NCI-H460 (cell line): ENCODE measurements around the gene STAT3. TPM values are rescaled to one million over a fixed set of nuclear protein-coding genes. Genes with fewer than 3 reads are reported as not detected.

ENCODE experiments used
- DNase-seq: peaks from one replicate; pipeline ENCODE4 v3.0.0-alpha.2; 2016; ENCODE audit warnings: low read depth; ENCODE audit errors: extremely low read depth
- total RNA-seq: library from RNA; depleted of rRNA; stranded (reverse); fragments of >200 nt; shearing (Covaris generic); gene quantifications from 2 replicates; pipeline ENCODE4 v1.2.3, GENCODE V29; 2014

The STAT3 gene
- total RNA-seq, 1 experiment from 2014 or later = 34.6 TPM

GRCh38 chr17:42358434-42358833 lies 29.8 kb downstream of the STAT3 start:
- DNase-seq = no peak

GRCh38 chr17:42354956-42355843 lies 33.0 kb downstream of the STAT3 start:
- DNase-seq = no peak

GRCh38 chr17:42348104-42348503 lies 40.1 kb downstream of the STAT3 start:
- no peak for DNase-seq

- DNase-seq = no peak
These were observed 40.6 kb downstream of the STAT3 start for GRCh38 chr17:42347606-42348005.

- DNase-seq = no peak
These were observed 41.0 kb downstream of the STAT3 start for GRCh38 chr17:42347198-42347597.

- no peak for DNase-seq
These were observed 41.8 kb downstream of the STAT3 start for GRCh38 chr17:42346481-42346880.

GRCh38 chr17:42345396-42346073 lies 42.7 kb downstream of the STAT3 start:
- no peak for DNase-seq

- DNase-seq = no peak
These were observed 45.8 kb downstream of the STAT3 start for GRCh38 chr17:42342242-42343008.

- DNase-seq = no peak
These were observed 46.7 kb downstream of the STAT3 start for GRCh38 chr17:42341568-42341967.

GRCh38 chr17:42340691-42341127 lies 47.5 kb downstream of the STAT3 start:
- DNase-seq = no peak

GRCh38 chr17:42339221-42339620 lies 49.0 kb downstream of the STAT3 start:
- DNase-seq = no peak

- no peak for DNase-seq
These were observed 49.7 kb downstream of the STAT3 start for GRCh38 chr17:42338427-42338985.

- no peak for DNase-seq
These were observed 50.8 kb downstream of the STAT3 start for GRCh38 chr17:42337442-42337841.

GRCh38 chr17:42334677-42335076 lies 53.6 kb downstream of the STAT3 start:
- DNase-seq = no peak

GRCh38 chr17:42333053-42333452 lies 55.2 kb downstream of the STAT3 start:
- no peak for DNase-seq

GRCh38 chr17:42329025-42329976 lies 58.9 kb downstream of the STAT3 start:
- no peak for DNase-seq

- DNase-seq = no peak
These were observed 63.2 kb downstream of the STAT3 start for GRCh38 chr17:42325026-42325425.

GRCh38 chr17:42323268-42323773 lies 64.9 kb downstream of the STAT3 start:
- no peak for DNase-seq
